COR-L47 (cell line): Measurements from ENCODE around the gene PNPLA6.
A peak's percentile ranks its signal among the peaks of the same experiment; 100 is the strongest.

Experiments
- DNase-seq: peaks from one replicate; lab custom pipeline; 2025; lab: John Stamatoyannopoulos, UW

PNPLA6 gene

DNA sequence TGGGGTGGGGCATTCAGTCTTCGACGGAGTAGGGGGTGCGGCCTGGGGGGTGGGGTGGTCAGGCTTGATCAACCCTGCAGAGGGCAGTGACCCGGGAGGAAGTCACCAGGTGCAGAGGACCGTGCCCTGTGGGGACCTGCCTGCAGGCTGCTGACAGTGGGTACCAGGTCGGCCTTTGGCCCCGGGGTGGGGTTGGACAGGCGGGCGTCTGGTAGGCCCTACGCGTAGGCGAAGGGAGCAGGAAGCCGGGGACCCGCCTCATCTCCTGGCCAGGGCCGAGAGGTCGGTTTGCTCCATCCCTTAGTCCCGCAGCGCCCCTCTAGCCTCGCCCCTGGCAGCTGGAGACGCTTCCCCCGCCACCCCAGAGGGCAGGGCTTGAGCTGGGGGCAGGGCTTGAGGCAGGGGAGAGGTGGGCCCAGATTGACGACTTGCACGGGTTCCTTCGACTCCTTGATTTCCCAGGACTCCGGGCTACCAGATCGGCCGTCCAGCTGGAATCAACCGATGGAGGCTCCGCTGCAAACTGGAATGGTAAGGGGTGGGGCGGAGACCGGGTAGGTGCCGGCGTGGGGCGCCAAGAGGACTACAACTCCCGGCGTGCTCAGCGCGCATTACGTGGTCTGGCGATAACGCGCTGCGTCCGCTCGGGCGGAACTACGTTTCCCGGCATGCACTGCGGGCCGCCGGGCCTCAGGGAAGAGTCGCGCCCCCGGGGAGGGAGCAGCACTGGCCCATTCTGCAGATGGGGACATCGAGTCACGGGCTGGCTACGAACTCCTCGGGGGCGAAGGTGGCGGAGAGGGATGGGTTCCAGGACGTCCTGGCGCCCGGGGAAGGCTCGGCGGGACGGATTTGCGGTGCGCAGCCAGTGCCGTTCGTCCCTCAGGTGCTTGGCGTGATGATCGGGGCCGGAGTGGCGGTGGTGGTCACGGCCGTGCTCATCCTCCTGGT, at the start of gene PNPLA6:
Gene PNPLA6 (plus strand): TSS at position 671 of the 951 bp plus-strand sequence. CDS start 72 bp downstream, at position 743.
- peak; percentile 81 for DNase-seq

DNA sequence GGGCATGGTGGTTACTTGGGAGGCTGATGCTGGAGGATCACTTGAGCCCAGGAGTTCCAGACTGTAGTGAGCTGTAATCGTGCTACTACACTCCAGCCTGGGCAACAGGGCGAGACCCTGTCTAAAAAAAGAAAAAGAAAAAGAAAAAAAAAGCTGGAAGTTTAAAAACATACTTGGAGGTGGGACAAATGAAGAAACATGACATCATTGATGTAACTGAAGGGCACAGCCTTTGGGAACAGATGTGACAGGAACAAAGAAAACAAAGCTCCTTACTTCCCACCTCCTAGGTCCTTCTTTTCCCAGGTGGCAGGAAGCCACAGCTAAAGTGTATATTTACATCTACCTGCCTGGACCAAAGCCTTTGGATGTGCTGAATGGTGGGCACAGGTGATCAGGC, 48.6 kb upstream of the PNPLA6 start:
- no peak for DNase-seq

DNA sequence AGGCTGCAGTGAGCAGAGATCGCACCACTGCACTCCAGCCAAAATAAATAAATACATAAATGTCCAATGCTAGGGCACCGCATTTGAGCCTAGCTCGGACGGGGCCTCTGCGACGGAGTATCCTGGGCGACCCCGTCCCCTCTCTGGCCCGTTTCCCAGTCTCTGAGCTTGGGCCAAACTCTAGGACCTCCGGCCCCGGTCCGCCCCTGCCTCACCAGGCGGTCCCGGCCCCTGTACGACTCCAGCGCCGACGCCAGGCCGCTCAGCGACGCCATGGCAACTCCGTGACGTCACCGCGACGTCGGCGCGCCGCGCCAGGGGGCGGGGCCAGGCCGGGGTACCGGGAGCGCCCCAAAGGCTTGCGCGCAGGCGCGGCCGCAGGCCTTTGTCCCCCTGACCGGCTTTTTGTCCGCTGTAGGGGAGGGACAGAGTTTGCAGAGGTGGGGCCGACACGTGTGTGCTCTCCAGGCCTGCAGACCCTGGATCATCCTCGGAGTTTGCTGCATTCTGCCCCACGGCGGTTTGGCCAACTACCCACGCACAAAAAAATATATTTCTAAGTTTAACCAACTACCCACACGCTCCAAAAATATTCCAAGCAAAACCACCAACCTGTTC, 46.7 kb upstream of the PNPLA6 start, which contains the start of gene PEX11G:
Gene PEX11G (minus strand): TSS at position 300 of the 618 bp plus-strand sequence. CDS start 25 bp downstream, at position 275.
- DNase-seq: peak; percentile 80

DNA sequence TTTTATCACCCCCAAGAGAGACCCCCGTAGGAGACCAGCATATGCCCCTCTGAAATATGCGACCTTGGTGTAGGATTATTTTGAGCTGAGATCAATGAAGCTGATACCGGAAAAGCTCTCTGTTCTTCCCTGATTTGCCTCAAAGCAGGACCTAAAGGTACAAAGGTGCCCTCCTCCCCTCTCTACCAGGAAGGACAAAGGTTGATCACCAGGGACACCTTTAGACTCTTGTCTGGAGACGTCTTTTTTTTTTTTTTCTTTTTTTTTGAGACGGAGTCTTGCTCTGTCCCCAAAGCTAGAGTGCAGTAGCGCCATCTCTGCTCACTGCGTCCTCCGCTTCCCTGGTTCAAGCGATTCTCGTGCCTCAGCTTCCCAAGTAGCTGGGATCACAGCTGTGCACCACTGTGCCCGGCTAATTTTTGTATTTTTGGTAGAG, 45.9 kb upstream of the PNPLA6 start:
- no peak for DNase-seq

DNA sequence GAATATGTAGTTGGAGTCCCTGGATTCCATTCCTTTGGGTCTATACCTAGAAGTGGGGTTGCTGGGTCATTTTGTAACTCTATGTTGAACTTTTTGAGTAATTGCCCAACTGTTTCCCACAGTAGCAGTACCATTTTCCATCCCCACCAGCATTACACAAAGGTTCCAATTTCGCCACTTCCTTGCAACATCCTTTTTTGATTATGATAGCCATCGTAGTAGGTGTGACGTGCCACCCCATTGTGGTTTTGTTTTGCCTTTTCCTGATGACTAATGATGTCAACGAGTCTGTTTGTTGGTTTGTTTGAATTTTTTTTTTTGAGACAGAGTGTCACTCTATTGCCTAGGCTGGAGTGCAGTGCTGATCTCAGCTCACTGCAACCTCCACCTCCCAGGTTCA, 43.4 kb upstream of the PNPLA6 start:
- no peak for DNase-seq

DNA sequence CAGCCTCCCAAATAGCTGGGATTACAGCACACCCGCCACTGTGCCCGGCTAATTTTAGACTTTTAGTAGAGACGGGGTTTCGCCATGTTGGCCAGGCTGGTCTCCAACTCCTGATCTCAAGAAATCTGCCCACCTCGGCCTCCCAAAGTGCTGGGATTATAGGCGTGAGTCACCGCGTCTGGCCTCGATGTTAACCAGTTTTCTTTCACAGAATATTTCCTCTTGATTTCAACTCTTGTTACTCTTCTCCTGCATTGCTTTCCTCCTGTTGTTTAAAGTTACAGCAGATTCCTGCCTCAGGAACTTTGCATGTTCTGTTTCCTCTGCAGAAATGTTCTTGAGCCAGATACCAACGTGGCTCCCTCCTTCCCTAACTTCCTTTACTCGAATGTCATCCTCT, 43.0 kb upstream of the PNPLA6 start:
- DNase-seq: no peak

DNA sequence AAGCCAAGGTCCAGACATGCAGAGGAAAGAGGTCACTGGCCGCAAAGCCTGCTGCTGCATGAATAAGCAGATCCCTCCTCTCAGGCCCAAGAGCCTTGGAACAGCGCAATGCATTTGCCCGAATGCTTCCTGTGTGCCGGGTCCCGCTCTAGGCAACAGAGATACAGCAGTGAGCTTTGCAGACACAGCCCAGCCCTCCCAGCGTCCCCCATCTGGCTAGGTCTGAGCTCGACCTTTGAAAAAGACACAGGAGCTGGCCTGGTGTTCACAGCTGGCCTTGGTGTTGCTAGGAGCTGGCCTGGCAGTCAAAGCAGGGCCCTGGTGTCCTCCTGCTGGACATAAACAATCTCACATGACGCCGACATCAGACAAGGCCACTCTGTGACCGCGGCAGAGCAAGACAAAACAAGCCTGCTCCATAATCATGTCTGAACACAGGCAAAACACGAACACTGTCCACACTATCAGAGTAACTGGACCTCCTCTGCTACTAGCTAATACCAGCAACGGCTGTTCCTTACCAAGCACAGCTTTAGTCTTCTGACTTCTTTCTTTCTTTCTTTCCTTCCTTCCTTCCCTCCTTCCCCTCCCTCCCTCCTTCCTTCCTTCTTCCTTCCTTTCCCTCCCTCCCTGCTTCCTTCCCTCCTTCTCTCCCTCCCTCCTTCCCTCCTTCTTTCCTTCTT, 41.0 kb upstream of the PNPLA6 start:
- DNase-seq: no peak

DNA sequence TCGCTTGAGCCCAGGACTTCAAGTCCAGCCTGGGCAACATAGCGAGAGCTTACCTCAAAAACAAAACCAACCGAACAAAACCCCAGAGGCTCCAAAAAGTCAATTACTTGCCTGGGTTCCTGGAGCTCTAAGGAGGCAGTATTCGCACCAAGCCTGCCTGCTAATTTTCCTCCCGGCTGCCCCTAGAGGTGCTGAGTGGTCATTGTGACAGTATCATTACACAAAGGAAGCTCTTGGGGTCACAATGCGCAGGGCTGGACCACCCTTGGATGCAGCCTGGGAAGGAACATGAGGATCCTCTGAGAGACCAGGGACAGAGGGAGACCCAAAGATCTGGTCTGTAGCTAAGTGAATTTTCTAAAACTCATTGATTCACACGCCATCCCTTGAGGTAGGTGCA, 38.2 kb upstream of the PNPLA6 start:
- DNase-seq: no peak

DNA sequence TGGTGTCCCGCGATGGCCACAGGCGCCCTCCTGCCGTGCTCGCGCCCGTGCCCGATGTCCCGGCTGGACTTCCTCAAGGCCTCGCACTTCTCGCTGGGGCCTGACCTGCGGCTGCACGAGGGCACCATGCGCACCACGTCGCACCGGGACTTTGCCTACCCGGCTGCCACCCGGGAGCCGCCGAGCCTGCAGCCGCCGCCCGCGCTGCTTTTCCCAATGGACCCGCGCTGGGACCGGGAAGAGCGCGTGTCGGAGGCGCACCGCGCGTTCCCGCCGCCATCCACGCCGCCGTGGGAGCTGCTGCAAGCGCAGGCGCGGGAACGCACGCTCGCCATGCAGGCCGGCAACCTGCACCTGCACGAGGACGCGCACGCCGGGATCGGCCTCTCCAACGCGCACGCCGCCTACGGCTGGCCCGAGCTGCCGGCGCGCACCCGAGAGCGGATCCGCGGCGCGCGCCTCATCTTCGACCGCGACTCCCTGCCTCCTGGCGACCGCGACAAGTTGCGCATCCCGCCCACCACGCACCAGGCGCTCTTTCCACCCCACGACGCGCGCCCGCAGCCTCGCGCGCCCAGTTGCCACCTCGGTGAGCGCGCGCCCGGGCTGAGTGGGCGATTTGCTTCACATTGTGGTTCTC, 34.6 kb upstream of the PNPLA6 start:
- peak; percentile 93 for DNase-seq

DNA sequence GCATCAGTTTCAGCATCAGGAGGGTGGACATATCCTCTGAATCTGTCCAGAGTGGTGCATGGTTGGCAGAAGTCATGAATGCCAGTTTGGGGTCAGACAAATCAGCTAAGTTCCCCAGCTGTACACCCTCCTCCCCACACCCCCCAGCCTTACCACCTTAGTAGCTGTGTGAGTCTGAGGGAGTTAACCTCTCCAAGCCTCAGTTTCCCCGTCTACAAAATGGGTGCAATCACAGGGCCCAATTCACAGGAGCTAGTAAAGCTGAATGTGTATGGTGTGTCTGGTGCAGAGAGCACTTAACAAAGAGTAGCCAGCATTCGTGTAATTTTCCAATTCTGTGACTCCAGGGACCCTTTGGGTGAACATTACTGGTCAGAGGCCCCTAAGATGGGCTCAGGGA, 33.0 kb upstream of the PNPLA6 start:
- no peak for DNase-seq

DNA sequence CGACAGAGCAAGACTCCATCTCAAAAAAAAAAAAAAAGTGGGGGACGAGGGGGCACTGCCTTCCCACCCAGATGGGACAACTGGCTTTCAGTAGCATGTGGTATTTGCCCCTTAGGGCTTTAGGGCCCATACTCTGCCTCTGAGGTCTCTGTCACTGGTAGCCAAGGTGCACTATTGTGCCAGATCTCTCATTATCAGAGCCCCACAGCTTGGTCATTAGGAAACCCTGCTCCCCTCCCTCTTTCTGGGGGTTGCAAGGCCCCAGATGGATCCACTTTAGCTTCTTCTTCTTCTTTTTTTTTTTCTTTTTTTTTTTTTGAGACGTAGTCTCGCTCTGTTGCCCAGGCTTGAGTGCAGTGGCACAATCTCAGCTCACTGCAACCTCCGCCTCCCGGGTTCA, 30.8 kb upstream of the PNPLA6 start:
- no peak for DNase-seq

DNA sequence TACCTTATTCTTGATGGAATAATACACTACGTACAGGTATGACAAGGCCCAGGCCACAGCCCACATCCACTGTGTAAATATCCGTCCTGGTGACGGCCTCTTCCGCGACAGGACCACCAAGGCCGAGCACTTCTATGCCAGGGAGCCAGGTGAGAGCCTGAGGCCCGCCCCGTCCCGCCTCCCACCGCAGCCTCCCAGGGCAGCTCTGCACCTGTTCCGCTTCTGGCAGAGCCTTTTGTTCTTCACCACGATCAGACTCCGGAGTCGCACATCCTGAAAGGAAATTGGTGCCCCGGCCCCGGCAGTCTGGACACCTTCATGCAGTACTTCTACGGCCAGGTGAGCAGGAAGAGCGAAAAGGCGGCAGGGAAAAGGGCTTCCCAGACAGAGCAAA, 30.2 kb upstream of the PNPLA6 start:
- DNase-seq: no peak

DNA sequence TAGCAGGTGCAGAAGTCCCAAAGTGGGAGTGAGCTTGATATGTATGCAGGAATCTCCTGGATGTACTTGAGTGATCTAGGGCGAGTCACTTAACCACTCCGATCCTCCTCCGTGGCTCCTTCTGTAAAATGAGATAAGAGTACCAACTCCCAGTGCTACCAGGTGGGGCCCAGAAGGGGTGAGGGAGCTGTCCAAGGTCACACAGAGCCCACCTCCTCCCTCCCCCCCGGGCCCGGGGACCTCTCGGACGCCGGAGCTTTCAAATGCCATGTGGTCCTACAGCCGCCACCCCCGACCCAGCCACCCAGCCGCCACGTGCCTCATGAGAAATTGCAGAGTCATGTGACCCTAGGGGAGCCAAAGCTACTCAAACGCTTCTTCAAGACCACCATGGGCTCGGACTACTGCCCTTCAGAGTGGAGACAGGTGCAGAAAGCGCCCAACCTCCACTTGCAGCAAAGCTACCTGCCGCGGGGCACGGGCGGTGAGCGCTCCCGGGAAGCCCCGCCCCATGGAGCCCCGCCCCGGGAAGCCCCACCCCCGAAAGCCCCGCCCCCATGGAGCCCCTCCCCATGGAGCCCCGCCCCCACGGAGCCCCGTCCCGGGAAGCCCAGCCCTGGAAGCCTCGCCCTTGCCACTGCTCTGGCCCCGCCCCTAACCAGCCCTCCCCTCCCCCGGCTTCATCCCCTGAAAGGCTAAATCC, 29.7 kb upstream of the PNPLA6 start:
- DNase-seq: peak; percentile 21

DNA sequence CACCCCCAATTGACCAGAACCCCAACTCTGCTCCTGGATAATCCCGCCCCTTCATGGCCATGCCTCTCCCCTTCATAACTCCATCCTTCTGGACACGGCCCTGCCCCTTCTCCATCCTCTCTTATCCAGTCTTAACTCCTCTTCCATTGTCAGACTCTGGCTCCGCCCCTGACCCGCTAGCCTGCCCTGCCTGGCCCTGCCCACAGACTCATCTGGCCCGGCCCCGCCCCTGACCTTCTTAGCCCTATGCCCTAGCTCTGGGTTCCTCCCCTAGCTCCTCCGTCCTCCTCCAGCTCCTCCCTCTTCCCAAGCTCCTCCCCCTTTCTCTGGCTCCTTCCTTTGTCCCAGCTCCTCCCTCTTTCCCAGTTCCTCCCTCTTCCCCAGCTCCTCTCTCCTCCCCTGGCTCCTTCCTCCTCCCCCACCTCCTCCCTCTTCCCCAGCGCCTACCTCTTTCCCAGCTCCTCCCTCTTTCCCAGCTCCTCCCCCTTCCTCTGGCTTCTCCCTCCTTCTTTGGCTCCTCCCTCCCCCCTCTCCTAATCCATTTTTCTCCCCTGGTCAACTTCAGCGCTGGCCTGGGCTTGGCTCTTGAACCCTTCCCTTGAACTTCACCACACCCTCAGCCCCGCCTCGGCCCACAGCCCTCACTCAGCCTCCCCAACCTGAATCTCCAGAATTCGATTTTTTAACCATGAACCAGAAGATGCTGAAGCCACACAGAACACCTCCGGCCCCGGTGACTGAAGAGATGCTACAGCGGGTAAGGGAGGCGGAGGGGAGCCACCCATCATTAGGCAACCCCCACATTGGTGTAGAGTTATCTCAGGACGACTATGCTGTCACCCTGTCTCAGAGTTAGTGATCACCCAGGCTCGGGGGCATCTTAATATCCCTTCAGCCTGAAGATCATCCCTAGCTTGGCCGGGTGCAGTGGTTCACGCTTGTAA, 28.9 kb upstream of the PNPLA6 start:
- DNase-seq: no peak

DNA sequence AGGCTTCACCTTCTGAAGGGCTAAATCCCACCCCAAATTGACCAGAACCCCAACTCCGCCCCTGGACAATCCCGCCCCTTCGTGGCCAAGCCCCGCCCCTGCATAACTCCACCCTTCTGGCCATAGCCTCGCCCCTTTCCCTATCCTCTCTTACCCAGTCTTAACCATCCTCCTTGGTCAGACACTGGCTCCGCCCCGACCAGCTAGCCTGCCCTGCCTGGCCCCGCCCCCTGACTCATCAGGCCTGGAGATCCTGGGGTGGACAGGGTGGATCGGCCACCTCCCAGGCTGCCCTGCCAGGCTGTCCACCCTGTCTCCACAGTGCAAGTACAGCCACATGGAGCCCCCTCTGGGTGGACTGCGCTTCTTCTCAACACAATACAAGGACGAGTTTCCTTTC, 27.6 kb upstream of the PNPLA6 start:
- no peak for DNase-seq

DNA sequence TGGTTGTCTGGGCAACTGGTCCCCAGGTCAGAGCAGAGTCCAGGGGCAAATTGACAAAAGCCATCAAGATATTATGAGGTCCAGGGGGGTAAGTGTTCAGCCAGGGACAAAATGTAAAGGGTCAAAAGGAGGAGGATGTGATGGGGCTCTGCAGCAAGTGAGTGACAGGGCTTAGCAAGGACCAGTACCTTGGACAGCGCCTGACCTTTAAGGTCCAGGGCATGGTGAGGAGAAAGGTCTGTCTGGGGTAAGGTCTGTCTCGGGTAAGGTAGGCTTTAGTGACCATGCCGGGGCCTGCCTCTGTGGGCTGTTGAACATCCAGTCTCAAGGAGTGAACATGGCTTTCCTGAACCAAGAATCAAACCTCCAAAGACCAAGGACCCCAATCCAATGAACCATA, 25.9 kb upstream of the PNPLA6 start:
- DNase-seq: no peak

DNA sequence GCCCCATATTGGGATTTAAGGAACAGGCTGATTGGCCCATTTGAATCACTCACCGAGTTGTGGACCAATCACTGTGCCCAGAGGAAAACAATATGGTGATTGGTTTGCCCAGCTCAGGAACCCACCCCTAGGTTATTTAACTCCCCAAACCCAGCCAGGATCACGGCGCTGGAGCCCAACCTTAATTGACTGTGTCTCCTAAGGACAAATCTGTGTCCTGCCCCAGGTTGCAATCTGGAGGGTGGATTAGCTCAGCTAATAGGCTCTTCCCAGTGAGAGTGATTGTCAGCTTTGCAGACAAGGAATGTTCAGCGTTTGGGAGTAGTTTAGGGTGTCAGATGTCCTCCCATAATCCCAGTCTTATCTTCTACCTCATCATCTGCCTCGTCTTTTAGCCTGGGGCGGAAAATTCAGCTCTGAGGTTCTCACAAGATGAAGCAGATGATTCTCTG, 23.1 kb upstream of the PNPLA6 start:
- no peak for DNase-seq

DNA sequence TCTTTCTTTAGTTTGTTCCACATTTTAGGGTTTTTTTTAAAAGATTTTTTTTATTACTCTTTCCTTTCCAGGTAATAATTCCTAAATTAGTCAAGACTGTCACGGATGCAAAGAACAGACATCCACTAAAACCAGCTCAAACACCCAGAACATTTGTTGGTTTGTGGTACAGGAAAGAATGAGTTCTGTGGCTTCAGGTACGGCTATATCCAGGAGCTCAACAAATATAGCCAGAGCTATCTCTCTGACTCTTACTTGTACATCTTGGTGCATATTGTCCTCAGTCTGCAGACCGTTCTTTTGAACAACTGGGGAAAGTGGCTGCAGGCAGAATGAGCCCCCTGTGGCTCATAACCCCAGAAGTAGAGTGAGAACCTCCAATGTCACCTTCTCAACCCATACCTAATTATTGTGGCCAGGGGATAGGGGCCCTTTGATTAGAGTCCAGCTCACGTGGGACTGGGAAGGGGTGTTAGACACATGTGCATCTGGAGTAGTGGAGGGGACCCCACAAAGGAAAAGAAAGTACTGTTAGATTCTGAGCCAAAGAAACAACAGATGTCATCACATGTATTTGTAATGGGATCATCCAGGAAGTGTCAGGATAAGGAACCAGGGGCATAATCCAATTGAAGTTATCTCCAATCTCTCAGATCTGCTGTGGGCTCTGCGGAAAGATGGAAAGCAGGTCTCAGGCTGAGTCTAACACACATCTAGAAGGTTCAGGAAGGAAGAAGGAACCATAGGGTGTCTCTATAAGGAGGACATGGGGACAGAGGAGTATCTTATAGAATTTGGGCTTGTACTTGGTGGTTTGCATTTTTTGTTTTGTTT, 21.5 kb upstream of the PNPLA6 start:
- no peak for DNase-seq

DNA sequence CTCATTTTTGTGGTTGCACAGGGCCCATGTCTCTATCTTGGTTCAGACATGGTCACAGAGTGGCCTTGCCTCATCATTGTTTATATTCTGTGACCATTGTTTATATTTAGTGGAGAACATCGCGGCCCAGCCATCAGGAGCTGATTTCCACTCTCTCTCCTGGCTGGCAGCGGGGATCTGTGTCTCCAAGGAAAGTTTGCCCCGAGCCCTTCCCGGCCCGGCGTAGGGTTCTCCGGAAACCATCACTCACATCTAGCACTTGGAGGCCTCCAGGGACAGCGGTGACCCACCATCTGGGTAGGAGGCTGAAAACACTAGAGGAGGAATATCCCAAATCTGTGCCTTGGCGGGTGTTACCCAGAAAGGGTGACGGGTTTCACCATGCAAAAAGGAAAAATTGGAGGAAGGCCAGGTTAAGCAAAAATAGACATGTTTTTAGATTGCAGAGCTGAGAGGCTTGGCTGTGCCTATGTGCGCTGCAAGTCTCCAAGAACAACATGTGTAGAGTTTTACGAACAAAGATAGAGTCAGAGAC, 20.3 kb upstream of the PNPLA6 start:
- no peak for DNase-seq
